HG02623 (cell line): Measurements from ENCODE around the gene IL13RA2.

ENCODE experiments used
- ATAC-seq: cut with Tn5 transposase; IDR thresholded peaks from one replicate; pipeline ENCODE4 v1.9.1; 2021; ENCODE audit warnings: moderate library complexity; ENCODE audit not compliant: unreplicated experiment

Gene IL13RA2, protein sequence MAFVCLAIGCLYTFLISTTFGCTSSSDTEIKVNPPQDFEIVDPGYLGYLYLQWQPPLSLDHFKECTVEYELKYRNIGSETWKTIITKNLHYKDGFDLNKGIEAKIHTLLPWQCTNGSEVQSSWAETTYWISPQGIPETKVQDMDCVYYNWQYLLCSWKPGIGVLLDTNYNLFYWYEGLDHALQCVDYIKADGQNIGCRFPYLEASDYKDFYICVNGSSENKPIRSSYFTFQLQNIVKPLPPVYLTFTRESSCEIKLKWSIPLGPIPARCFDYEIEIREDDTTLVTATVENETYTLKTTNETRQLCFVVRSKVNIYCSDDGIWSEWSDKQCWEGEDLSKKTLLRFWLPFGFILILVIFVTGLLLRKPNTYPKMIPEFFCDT

GRCh38 chrX:115017455-115017854, at the start of gene IL13RA2:
Gene IL13RA2 (minus strand): TSS chrX:115017616. CDS start chrX:115017269, 347 bp downstream.
- ATAC-seq: no peak

- ATAC-seq: no peak
Measured at GRCh38 chrX:115065304-115065703, 47.9 kb upstream of the IL13RA2 start.

GRCh38 chrX:115060013-115060412, 42.6 kb upstream of the IL13RA2 start:
- no peak for ATAC-seq

DNA sequence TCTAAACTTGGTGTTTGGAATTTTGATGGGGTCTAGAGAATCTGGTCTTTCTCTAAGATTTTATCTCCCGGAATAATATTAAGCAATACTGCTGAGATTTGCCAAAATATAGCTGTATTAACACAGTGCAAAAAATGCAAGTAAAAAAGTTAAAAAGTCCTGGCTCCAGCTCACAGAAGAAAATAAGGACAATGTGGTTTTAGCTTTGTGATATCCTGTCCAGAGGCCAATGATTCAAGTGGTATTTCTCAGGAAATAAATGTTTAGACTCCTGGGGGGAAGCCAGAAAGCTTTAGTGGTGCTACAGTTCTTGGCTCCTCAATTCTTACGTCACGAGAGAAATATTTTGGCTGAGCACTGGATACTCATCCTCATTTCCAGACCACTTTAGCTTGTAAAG, 40.9 kb upstream of the IL13RA2 start:
- ATAC-seq: no peak

DNA sequence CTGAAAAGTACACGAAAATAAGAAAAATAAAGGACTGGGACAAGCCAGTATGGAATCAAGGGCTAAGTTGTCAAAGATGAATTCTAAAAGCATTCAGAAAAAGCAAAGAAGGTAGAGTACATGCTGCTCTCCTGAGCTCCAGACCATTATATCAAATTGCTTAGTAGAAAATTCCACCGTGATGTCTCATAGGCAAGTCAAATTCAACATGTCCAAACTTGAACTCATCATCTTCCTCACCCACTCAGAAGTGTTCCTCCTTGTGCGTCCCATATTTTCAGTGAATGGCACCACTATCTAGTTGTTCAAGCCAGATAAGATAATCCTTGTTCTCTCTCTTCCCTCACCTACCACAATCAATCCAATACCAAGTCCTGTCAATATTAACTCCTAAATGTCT, 37.5 kb upstream of the IL13RA2 start:
- no peak for ATAC-seq

GRCh38 chrX:115053223-115053622, 35.8 kb upstream of the IL13RA2 start:
- no peak for ATAC-seq

DNA sequence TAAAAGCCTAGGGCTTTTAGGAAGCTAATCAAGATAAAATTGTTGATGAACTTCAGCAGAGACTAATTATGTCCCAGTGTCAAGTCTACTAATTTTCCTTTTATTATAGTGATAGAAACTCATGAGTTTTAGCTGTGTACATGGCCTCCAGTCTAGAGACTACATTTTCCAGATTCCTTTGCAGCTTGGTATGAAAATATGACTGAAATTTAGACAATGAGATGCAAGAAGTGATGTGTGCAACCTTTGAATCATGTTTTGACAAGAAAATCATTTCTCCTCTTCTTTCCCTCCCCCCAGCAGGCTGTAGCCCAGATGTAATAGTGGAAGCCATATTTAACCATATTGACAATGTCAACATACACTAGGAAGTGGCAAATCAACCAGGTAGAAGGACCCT, 30.3 kb upstream of the IL13RA2 start:
- ATAC-seq: no peak

- no peak for ATAC-seq
Measured at GRCh38 chrX:115047181-115047580, 29.8 kb upstream of the IL13RA2 start.

GRCh38 chrX:115040417-115040816, 23.0 kb upstream of the IL13RA2 start:
- no peak for ATAC-seq

DNA sequence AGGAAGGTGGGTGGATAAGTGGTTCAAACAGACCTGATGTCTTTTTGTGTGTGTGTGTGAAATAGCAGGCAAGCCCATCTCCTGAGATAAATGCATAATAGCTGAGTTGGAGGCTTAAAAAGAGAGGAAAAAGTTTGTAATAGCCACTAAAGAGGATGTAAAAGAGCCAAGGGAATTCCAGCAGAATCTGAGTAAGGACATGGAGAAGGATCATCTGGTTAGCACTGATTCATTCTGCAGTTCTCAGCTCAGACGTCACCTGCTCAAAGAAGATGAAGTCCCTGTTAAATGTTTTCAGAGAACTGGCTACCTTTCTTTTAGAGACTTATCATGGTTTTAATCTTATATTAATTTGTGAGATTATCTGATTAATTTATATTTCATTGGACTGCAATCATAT, 21.0 kb upstream of the IL13RA2 start:
- ATAC-seq: no peak

- ATAC-seq: no peak
Measured at GRCh38 chrX:115036029-115036428, 18.6 kb upstream of the IL13RA2 start.

DNA sequence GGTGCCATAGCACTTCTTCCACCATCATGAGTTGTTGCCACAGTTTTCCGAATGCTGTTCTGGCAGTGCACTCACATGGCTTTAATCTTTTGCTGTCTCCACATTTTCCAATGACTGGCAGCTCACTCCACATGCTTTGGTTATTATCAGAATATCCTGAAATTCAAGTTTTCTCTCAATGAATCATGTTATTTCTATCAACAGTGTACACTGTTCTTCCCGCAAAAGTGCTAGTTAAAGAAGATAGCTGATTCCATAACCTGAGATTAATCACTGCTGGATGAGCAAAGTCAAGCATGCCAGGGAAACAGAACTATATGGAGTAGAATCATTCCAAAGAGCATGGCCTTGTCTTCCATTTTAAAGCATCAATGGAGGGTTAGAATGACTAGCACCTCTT, 14.6 kb upstream of the IL13RA2 start:
- no peak for ATAC-seq

GRCh38 chrX:115030625-115031024, 13.2 kb upstream of the IL13RA2 start:
- no peak for ATAC-seq

GRCh38 chrX:115029869-115030570, 12.6 kb upstream of the IL13RA2 start:
- ATAC-seq: no peak

- ATAC-seq: no peak
Measured at GRCh38 chrX:115029440-115029839, 12.0 kb upstream of the IL13RA2 start.

- ATAC-seq: no peak
Measured at GRCh38 chrX:115023811-115024210, 6.4 kb upstream of the IL13RA2 start.

DNA sequence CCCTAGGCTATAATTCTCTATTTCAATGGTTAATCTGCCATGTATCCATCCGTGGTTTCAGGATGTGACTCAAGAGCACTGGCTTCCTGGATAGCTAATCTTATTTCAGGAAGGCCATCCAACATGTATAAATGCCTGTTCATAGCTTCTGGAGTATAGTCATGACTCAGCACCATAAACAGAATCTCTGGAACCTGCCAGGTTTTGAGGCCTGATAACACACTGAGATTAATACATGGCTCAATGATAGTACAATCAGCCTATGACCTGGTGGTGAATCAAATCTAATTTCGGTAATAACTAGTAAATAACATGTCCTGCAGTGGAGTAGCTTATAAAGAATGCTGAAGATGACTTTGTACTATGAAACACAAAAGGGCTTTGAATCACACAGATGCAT, 5.7 kb upstream of the IL13RA2 start:
- no peak for ATAC-seq

GRCh38 chrX:115021121-115021520, 3.7 kb upstream of the IL13RA2 start:
- ATAC-seq: no peak

GRCh38 chrX:115018944-115019343, 1.5 kb upstream of the IL13RA2 start:
- ATAC-seq: no peak

DNA sequence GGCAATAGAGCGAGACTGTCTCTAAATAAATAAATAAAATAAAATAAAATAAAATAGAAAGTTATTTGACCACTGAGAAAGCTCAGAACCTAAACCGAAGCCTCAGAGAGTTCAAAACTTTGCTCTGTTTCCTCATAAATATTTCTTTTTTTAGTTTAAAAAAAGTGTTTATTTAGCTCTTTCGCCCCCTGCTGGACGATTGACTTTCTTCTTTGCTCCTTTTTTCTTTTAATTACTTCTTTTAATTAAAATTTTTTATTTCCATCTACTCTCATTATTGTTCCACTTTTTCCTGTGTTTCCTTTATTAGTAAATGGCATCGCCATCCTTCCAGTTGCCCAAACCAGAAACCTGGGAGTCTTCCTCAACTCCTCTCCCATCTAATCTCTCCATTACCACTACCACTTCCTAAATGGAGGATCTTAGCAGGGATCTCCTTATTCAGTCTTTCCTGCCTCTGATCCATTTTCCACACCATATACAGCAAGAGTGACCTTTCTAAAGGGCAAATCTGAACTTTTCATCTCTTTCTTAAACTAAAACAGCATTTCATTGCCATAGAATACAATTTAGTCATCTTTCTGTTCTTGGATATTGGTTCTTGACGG, 728 bp upstream of the IL13RA2 start:
- no peak for ATAC-seq

- no peak for ATAC-seq
Measured at GRCh38 chrX:115013705-115014104, 3.7 kb downstream of the IL13RA2 start.

- ATAC-seq: no peak
Measured at GRCh38 chrX:115011428-115011827, 6.0 kb downstream of the IL13RA2 start.
